Measurements from ENCODE around the gene HIVEP2. TPM values are rescaled to one million over a fixed set of nuclear protein-coding genes. Genes with fewer than 3 reads are reported as not detected.

The HIVEP2 gene
- total RNA-seq, 1 experiment from 2014 or later: 4.2 TPM

DNA sequence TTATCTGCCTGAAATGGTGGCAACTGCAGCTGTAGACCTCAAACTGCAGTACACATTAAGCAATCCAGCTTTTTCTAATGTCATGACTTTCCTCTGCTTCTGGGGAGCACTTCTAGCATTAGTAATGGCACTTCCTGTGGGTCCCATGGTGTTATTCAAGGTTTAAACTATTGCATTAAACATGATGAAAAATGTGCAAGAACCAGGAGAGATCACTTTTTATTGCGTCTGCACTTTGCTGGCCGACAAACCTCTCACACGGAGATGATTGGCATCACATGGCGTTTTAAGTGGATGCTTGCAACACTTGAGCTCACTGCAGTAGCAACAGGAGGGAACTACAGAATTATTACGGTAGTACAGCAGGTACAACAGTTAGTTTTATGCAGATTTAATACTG lies 148.4 kb downstream of the HIVEP2 start:
- no peak overlapping the region for H2BK12ac ChIP-seq (ENCODE audit: insufficient read length, low read depth, low read length)
- no peaks in the 10 kb centered on the region for H3K4me1 Mint-ChIP-seq
- H2AK5ac ChIP-seq (ENCODE audit: insufficient read length, low read length): no peak overlapping the region
- WGBS (ENCODE audit: extremely low coverage, insufficient read length, low lambda C conversion rate): no CpG with 5 or more reads among the region's 5 CpGs
- no peaks in the 10 kb centered on the region for H3K27me3 Mint-ChIP-seq (ENCODE audit: low read depth)
- no peak overlapping the region for H4K91ac ChIP-seq (ENCODE audit: insufficient read length, low read depth, low read length)
- no peak overlapping the region for H3K4ac ChIP-seq (ENCODE audit: low read depth, low read length)
- no peaks in the 10 kb centered on the region for H3K79me1 ChIP-seq (ENCODE audit: insufficient read depth, low read depth, low read length, poor library complexity, severe bottlenecking)
- H3K9me3 Mint-ChIP-seq: no peaks in the 10 kb centered on the region
- H3K56ac ChIP-seq (ENCODE audit: insufficient read length, low read depth, low read length): no peak overlapping the region
- H3K4me1 ChIP-seq (ENCODE audit: insufficient read depth, low read length): peaks cover 3% of the 10 kb centered on the region; the same call in 1 of the 2 replicates
- H4K20me1 ChIP-seq (ENCODE audit: control insufficient read depth, insufficient read depth, insufficient read length): no peaks in the 10 kb centered on the region
- H3K36me3 Mint-ChIP-seq (ENCODE audit: insufficient read depth in 1 of 3, low read depth in 3 of 3): no peaks in the 10 kb centered on the region
- no peak overlapping the region for H3T11ph ChIP-seq (ENCODE audit: low read length)
- H2BK20ac ChIP-seq (ENCODE audit: low read depth, low read length, poor library complexity, severe bottlenecking): no peak overlapping the region
- H3K9me3 ChIP-seq (ENCODE audit: control insufficient read depth, low read depth, low read length): no peaks in the 10 kb centered on the region
- no peak overlapping the region for H3K27ac ChIP-seq (ENCODE audit: insufficient read length, low read depth, low read length)
- no peaks in the 10 kb centered on the region for H3K79me2 ChIP-seq (ENCODE audit: insufficient read depth, low read length)
- TF ChIP-seq CTCF (conservative IDR thresholded peaks at IDR 0.05): no peak
- no peak overlapping the region for H2AFZ ChIP-seq (ENCODE audit: low read length)
- H2BK120ac ChIP-seq (ENCODE audit: low read depth, low read length, poor library complexity, severe bottlenecking): no peak overlapping the region
- no peak overlapping the region for H3K27ac Mint-ChIP-seq
- no peak overlapping the region for H3K18ac ChIP-seq (ENCODE audit: insufficient read length, low read depth, low read length)
- no peak overlapping the region for H3K9ac ChIP-seq (ENCODE audit: extremely low read depth, insufficient read length, low read length)
- no peak overlapping the region for H2BK15ac ChIP-seq (ENCODE audit: low read depth, low read length)
- H4K5ac ChIP-seq (ENCODE audit: insufficient read length, low read depth, low read length): no peak overlapping the region
- no peak overlapping the region for H3K23ac ChIP-seq (ENCODE audit: insufficient read length, low read depth, low read length)
- no peak overlapping the region for H3K14ac ChIP-seq (ENCODE audit: insufficient read depth, low read length)
- no peak for DNase-seq
- no peak overlapping the region for H3K4me2 ChIP-seq (ENCODE audit: insufficient read depth, insufficient read length, low read length)
- no peaks in the 10 kb centered on the region for H3K23me2 ChIP-seq (ENCODE audit: insufficient read length, low read depth, low read length, poor library complexity, severe bottlenecking)
- H4K8ac ChIP-seq (replicated peaks; ENCODE audit: insufficient read length, low read depth, low read length): no peak overlapping the region
- no peak overlapping the region for H3K4me3 Mint-ChIP-seq
- no peak overlapping the region for H2BK5ac ChIP-seq (ENCODE audit: insufficient read length, low read length)
- H3K27me3 ChIP-seq (ENCODE audit: insufficient read depth, low read length): no peaks in the 10 kb centered on the region
